ENCODE results near the gene SLC29A3. TPM values are rescaled to one million over a fixed set of nuclear protein-coding genes. Genes with fewer than 3 reads are reported as not detected.

Gene SLC29A3
- polyA plus RNA-seq, 1 donor (not counting 4 experiments of a cell fraction or from before 2014, with no cell fraction given) = 0.52 TPM

DNA sequence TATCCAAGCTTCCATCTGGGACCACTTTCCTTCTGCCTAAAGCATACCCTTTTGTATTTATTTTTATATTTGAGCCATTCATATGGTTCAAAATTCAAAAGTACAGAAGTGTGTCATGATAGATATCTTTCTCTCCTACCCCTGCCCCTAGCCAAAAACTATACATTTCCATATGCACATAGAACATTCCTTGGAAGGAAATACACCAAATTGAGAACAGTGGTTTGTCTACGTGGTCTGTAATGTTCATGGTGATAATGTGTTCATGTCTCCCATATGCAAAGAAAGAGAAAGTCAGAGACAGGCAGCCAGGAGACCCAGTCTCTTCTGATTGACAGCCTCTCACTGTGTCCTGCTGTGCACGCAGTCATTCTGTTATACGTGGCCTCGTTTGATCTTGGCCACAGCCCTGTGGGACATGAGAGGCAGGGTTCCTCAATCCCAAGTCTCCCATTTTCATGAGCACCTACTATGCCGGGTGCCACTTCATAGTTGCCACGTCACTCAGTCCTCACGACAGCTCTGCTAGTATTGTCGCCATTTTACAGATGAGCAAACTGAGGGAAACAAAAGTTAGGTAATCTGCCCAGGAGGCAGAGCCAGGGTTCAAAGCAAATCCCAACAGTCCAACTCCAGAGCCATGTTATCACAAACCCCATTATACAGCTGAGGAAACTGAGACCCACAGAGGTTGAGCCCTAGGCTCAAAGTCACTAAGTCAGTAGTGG, 69.7 kb downstream of the SLC29A3 start:
- H3K4me3 ChIP-seq (ENCODE audit: control insufficient read depth in 2 of 3, extremely low read depth in 1 of 3, insufficient read depth in 2 of 3, low read depth in 1 of 3, low read length in 3 of 3) = no peak overlapping the region
- no peak overlapping the region for H3K27ac ChIP-seq (ENCODE audit: control insufficient read depth, insufficient read depth, low read length)
- DNase-seq (ENCODE audit: low read depth, low spot score) (no peak), FAIRE-seq (no peak)
- no peak overlapping the region for H2AFZ ChIP-seq (ENCODE audit: control insufficient read depth, low read length)
- TF ChIP-seq EZH2 (IDR thresholded peaks at IDR 0.05; ENCODE audit: low read length) = no peak
- TF ChIP-seq, protein P1, sequence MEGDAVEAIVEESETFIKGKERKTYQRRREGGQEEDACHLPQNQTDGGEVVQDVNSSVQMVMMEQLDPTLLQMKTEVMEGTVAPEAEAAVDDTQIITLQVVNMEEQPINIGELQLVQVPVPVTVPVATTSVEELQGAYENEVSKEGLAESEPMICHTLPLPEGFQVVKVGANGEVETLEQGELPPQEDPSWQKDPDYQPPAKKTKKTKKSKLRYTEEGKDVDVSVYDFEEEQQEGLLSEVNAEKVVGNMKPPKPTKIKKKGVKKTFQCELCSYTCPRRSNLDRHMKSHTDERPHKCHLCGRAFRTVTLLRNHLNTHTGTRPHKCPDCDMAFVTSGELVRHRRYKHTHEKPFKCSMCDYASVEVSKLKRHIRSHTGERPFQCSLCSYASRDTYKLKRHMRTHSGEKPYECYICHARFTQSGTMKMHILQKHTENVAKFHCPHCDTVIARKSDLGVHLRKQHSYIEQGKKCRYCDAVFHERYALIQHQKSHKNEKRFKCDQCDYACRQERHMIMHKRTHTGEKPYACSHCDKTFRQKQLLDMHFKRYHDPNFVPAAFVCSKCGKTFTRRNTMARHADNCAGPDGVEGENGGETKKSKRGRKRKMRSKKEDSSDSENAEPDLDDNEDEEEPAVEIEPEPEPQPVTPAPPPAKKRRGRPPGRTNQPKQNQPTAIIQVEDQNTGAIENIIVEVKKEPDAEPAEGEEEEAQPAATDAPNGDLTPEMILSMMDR (optimal IDR thresholded peaks at IDR 0.05 in 1 of 3, IDR thresholded peaks at IDR 0.05 in 1 of 3, conservative IDR thresholded peaks at IDR 0.05 in 1 of 3; ENCODE audit: extremely low read depth in 1 of 3, insufficient read depth in 2 of 3, low read length in 3 of 3) = no peak
- H3K4me2 ChIP-seq (ENCODE audit: control insufficient read depth, extremely low read depth, insufficient read depth, low read depth, low read length) = no peak overlapping the region
- H4K20me1 ChIP-seq (ENCODE audit: control insufficient read depth, extremely low read depth, insufficient read depth, low read length) = no peaks in the 10 kb centered on the region
- H3K36me3 ChIP-seq (ENCODE audit: control insufficient read depth in 2 of 2, extremely low read depth in 1 of 2, insufficient read depth in 2 of 2, low read length in 2 of 2) = no peaks in the 10 kb centered on the region
- H3K9me1 ChIP-seq (ENCODE audit: control insufficient read depth, extremely low read depth, insufficient read depth, low read length) = no peaks in the 10 kb centered on the region
- peaks cover 49% of the 10 kb centered on the region for H3K27me3 ChIP-seq (ENCODE audit: control insufficient read depth, extremely low read depth, insufficient read depth, low read length)
- no peaks in the 10 kb centered on the region for H3K4me1 ChIP-seq (ENCODE audit: control insufficient read depth, extremely low read depth, insufficient read depth, low read length)
- no peak overlapping the region for H3K9ac ChIP-seq (ENCODE audit: control insufficient read depth, extremely low read depth, insufficient read depth, low read length)
- dilution Hi-C loops (cut with MboI; ENCODE audit: extremely low pct_ligation_motif_present, low sequenced_read_pairs) = no loop called here
- no peaks in the 10 kb centered on the region for H3K9me3 ChIP-seq (ENCODE audit: control insufficient read depth, low read depth, low read length)
- no peaks in the 10 kb centered on the region for H3K79me2 ChIP-seq (ENCODE audit: control insufficient read depth, insufficient read depth, low read length)

DNA sequence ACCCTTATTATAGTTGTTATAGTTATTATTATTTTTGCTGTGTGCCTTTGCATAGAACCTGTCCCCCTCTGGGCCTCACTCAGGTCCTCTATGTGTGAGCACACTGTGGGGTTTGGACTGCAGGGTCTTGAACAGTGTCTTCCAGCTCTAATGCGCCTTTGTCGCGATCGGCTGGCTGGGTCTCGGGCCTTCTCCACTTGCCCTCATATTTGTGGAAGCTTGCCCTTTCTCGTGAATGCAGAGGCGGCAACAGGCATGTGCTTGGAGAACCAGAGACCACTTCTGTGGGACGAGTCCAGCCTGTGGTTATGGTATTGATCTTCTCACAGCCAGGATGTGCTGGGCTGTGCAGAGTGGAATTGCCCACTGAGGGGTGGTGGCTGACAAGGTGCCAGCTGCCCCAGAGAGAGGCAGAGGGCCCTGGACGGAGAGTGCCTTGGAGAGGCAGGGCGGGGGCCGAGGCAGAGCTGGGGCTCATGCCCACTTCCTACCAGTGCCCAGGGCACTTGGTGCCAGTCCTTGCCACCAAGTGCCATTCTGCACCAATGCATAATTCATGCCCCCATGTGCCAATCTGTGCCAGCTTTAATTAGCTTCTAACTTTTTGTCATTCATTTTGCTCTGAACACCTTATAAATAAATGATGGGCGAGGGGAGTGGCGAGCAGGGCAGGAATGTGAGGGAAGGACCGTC, 70.9 kb downstream of the SLC29A3 start:
- dilution Hi-C loops (cut with MboI; ENCODE audit: extremely low pct_ligation_motif_present, low sequenced_read_pairs) = no loop called here
- Histone ChIP-seq H2AFZ (ENCODE audit: control insufficient read depth, low read length) (no peak overlapping the region), H3K36me3 (ENCODE audit: control insufficient read depth in 2 of 2, extremely low read depth in 1 of 2, insufficient read depth in 2 of 2, low read length in 2 of 2) (no peaks in the 10 kb centered on the region), H3K4me2 (ENCODE audit: control insufficient read depth, extremely low read depth, insufficient read depth, low read depth, low read length) (no peak overlapping the region), H3K4me3 (ENCODE audit: control insufficient read depth in 2 of 3, extremely low read depth in 1 of 3, insufficient read depth in 2 of 3, low read depth in 1 of 3, low read length in 3 of 3) (no peak overlapping the region), H3K4me1 (ENCODE audit: control insufficient read depth, extremely low read depth, insufficient read depth, low read length) (no peaks in the 10 kb centered on the region), H3K79me2 (ENCODE audit: control insufficient read depth, insufficient read depth, low read length) (no peaks in the 10 kb centered on the region), H3K9me1 (ENCODE audit: control insufficient read depth, extremely low read depth, insufficient read depth, low read length) (no peaks in the 10 kb centered on the region), H3K27me3 (ENCODE audit: control insufficient read depth, extremely low read depth, insufficient read depth, low read length) (peaks cover 50% of the 10 kb centered on the region), H3K9me3 (ENCODE audit: control insufficient read depth, low read depth, low read length) (no peaks in the 10 kb centered on the region), H3K27ac (ENCODE audit: control insufficient read depth, insufficient read depth, low read length) (no peak overlapping the region), H3K9ac (ENCODE audit: control insufficient read depth, extremely low read depth, insufficient read depth, low read length) (no peak overlapping the region), H4K20me1 (ENCODE audit: control insufficient read depth, extremely low read depth, insufficient read depth, low read length) (no peaks in the 10 kb centered on the region)
- TF ChIP-seq, protein P1 (optimal IDR thresholded peaks at IDR 0.05 in 1 of 3, IDR thresholded peaks at IDR 0.05 in 1 of 3, conservative IDR thresholded peaks at IDR 0.05 in 1 of 3; ENCODE audit: extremely low read depth in 1 of 3, insufficient read depth in 2 of 3, low read length in 3 of 3) = no peak
- TF ChIP-seq EZH2 (IDR thresholded peaks at IDR 0.05; ENCODE audit: low read length) = no peak
- DNase-seq (ENCODE audit: low read depth, low spot score) = no peak
- no peak for FAIRE-seq
